Sigmoid colon (tissue), 4 donors: Measurements from ENCODE around the gene EPB41L3.

Experiments
- CTCF ChIP-seq, 4 experiments: fragments of 450-650 bp in 3 of 4; fragments of 200-600 bp in 1 of 4; IDR thresholded peaks; one replicate each; pipeline ENCODE4 v1.5.1; 2016 to 2019; ENCODE audit warnings: antibody characterized with exemption in 4 of 4, mild to moderate bottlenecking in 3 of 4, moderate library complexity in 2 of 4
- EP300 ChIP-seq, 4 donors: sonication (generic); formaldehyde crosslinking; IDR thresholded peaks; one replicate each; pipeline ENCODE4 v1.6.1; 2017; ENCODE audit warnings: antibody characterized with exemption in 4 of 4
- POLR2A ChIP-seq, 2 donors: fragments of 450-650 bp; IDR thresholded peaks; one replicate each; pipeline ENCODE4 v1.6.1; 2016; ENCODE audit warnings: antibody characterized with exemption in 2 of 2, mild to moderate bottlenecking in 2 of 2, moderate library complexity in 2 of 2
- POLR2AphosphoS5 ChIP-seq, 4 donors: sonication (generic); formaldehyde crosslinking; IDR thresholded peaks; one replicate each; pipeline ENCODE4 v1.6.1; 2017; ENCODE audit warnings: antibody characterized with exemption in 4 of 4

DNA sequence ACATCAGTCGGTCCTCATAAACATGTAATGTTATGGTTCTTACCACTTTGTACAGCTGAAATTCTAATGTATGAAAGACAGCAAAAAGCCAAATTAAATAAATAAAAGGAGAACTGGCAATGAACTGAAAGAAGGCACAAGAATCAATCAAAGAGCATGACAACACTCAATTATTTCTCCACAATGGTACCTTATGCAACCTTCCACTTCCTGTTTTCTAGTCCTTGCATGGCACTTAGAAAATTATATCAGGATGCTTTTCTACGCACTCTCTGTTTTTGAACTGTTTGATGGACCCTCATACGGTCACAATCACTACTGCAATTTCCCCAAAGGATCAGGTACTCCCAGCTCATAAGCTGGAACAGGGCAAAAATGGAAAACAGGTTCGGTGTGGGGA lies 81.6 kb downstream of the EPB41L3 start:
- TF ChIP-seq POLR2A (IDR thresholded peaks at IDR 0.05) (no peak), CTCF (IDR thresholded peaks at IDR 0.05) (no peak), EP300 (IDR thresholded peaks at IDR 0.05) (no peak), POLR2AphosphoS5 (IDR thresholded peaks at IDR 0.05) (no peak)
